ENCODE data around the gene LGI4.
A peak's percentile ranks its signal among the peaks of the same experiment; 100 is the strongest.
"Not testable (repeated sequence)": the region's sequence is repeated elsewhere in the genome, so short reads cannot be mapped to it uniquely, and the experiment has no call there.

The LGI4 gene

DNA sequence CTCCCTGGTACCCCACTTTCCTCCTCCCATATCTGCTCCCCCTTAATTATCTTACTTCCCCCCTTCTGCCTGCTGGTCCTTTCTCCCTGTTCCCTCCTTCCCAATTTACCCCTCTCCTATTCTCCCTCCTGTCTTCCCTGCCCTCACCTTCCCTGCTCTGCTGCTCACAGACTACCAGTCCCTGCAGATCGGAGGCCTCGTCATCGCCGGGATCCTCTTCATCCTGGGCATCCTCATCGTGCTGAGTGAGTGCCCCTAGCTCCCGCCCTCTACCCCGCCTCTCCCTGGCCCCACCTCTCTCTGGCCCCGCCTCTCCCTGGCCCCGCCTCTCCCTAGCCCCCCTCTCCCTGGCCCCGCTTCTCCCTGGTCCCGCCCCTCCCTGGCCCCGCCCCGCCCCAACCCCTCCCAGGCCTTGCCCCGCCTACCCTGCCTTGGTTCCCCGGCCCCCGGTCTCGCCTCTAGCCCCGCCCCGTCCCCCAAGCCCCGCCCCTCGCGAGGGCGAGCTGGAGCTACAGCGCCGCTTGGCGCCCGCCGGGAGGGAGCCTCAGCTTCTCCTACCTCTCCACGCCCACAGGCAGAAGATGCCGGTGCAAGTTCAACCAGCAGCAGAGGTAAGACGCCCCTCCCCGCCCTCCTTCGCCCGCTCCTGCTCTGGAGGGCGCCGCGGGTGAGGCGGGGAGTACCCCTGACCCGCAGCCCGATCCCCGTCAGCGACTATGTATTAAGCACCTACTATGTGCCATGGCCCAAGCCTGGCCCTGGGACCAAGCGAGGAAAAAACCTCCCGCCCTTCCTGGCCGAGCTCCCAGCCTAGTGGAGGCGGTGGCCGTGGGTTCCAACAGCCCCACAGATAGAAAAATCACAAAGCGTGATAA lies 6.3 kb upstream of the LGI4 start:
- Mint-ChIP-seq H3K36me3 (no peaks in the 10 kb centered on the region), H3K9me3 (ENCODE audit: low read depth) (no peaks in the 10 kb centered on the region), H3K27ac (peak overlapping the region; percentile 64), H3K4me3 (peak overlapping the region; percentile 81), H3K4me1 (ENCODE audit: low read depth) (peaks cover 30% of the 10 kb centered on the region), H3K27me3 (no peaks in the 10 kb centered on the region)

DNA sequence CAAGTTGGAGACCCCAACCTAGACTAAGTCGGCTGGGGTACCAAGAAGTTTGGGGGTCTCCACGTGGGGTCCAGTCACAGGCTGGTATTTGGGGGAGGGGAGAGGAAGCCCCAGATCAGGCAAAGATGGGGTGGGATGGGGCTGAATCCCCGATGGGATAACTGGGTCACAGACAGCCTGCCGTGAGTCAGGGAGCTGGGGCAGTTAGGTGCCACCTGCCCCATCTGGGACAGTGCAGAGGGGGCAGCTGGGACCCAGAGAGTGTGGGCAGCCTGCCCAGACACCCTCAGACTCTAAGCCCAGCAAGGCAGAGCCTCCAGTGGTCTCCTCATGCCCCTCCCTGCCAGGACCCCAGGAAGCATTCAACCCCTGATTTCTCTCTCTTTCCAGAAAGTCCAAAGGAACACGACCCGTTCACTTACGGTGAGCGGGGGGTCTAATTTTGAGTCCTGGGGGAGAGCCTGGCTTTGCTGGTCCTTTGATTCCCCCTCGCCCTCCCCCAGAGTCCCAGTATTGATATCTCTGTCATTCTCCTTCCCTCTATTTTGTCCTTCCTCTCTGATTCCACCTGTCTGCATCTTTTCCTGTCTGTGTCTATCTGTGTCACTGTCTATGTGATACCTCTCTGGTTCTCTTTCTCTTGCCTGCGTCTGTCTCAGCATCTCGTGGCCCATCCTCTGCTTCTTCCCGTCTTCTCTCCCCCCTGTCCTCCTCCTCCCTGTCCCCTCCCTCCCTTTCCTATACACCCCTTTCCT lies 5.5 kb upstream of the LGI4 start:
- Mint-ChIP-seq H3K36me3 (no peaks in the 10 kb centered on the region), H3K27ac (no peak overlapping the region), H3K9me3 (ENCODE audit: low read depth) (no peaks in the 10 kb centered on the region), H3K4me3 (peak overlapping the region; percentile 77), H3K4me1 (ENCODE audit: low read depth) (peaks cover 33% of the 10 kb centered on the region), H3K27me3 (no peaks in the 10 kb centered on the region)

DNA sequence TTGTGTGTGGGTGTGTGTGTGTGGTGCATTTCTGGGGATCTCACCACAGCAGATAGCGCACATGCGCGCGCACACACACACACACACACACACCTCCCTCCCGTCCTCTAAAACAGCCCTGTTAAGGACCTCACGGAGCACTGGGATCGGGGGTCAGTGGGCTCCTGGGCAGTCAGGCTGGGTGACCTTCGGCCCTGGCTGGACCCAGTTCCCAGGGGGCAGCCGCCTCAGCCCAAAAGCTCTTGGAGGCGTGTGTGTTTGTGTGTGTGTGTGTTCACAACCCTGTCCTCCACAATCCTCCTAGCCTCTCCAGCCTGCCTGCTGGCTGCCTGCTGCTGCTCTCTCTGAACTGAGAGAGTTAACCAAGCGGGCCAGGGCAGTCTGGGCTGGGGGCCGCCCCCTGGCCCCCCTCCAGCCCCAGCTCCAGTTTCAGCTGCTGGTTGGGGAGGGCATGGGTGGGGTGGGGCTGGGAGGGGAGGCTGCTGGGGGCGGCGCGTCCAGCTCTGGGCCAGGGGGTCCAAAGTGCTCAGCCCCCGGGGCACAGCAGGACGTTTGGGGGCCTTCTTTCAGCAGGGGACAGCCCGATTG lies 3.5 kb upstream of the LGI4 start, which contains the start of gene FXYD1:
Gene FXYD1, plus strand, starts transcription at position 520 of the 588 bp plus-strand sequence. CDS start 1,256 bp downstream, outside the sequence.
- no peaks in the 10 kb centered on the region for H3K36me3 Mint-ChIP-seq
- H3K27ac Mint-ChIP-seq: no peak within 1 kb of the TSS
- no peak within 1 kb of the TSS for H3K4me3 Mint-ChIP-seq

DNA sequence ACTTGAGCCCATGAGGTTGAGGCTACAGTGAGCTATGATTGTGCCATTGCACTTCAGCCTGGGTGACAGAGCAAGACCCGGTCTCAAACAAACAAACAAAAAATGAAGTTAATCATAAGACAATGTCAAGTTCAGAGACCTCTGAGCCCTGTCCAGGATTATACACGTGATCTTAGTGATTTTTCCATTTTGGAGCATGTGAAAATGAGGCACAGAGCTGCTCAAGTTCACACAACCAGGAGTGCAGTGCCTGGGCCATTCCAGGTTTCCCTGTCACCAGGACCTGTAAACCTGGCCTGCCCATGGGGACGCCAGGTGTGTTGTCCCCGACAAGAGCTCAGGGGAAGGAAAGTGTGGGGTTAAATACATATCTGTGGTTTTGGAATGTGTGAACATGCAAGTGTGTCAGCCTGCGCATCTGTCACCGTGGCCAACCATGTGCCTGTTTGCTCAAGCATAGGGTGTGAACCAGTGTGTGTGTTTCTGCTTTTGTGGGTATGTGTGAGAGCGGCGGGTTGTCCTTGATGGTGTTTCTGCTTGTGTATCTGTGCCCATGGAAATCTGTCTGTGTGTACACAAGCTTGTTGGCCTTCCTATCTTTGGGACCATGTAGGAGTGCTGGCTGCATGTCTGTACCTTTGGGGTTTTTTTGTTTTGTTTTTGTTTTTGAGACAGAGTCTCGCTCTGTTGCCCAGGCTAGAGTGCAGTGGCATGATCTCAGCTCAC lies 2.3 kb upstream of the LGI4 start:
- Mint-ChIP-seq H3K36me3 (no peaks in the 10 kb centered on the region), H3K27me3 (no peaks in the 10 kb centered on the region), H3K4me1 (ENCODE audit: low read depth) (peaks cover 20% of the 10 kb centered on the region), H3K9me3 (ENCODE audit: low read depth) (peaks cover 9% of the 10 kb centered on the region), H3K27ac (no peak overlapping the region), H3K4me3 (no peak overlapping the region)

More for the DNA sequence above, 3.5 kb upstream of the LGI4 start, which contains the start of gene FXYD1:
- peaks cover 22% of the 10 kb centered on the region for H3K4me1 Mint-ChIP-seq (ENCODE audit: low read depth)
- H3K9me3 Mint-ChIP-seq (ENCODE audit: low read depth): no peaks in the 10 kb centered on the region
- no peaks in the 10 kb centered on the region for H3K27me3 Mint-ChIP-seq

DNA sequence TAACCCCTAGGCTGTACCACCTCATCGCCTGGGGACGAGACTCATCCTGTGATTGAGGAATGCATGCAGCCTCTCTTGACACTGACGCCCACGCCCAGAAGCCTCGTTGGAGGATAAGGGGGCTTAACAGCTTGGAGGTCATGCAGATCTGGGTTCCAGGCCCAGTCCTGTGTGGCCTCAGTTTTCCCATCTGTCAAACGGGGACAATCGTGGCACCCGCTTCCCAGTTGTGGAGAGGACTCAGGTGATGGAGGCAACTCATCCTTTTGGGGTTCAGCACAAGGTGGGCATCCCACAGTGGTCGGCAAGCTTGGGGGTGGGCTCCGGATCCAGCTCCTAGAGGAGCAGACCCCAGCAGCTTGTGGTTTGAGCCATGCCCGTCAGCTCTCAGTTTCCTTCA lies 1.4 kb upstream of the LGI4 start:
- H3K36me3 Mint-ChIP-seq: no peaks in the 10 kb centered on the region
- no peak overlapping the region for H3K27ac Mint-ChIP-seq
- H3K9me3 Mint-ChIP-seq (ENCODE audit: low read depth): peaks cover 9% of the 10 kb centered on the region
- H3K4me3 Mint-ChIP-seq: no peak overlapping the region
- no peaks in the 10 kb centered on the region for H3K27me3 Mint-ChIP-seq
- peaks cover 11% of the 10 kb centered on the region for H3K4me1 Mint-ChIP-seq (ENCODE audit: low read depth)

DNA sequence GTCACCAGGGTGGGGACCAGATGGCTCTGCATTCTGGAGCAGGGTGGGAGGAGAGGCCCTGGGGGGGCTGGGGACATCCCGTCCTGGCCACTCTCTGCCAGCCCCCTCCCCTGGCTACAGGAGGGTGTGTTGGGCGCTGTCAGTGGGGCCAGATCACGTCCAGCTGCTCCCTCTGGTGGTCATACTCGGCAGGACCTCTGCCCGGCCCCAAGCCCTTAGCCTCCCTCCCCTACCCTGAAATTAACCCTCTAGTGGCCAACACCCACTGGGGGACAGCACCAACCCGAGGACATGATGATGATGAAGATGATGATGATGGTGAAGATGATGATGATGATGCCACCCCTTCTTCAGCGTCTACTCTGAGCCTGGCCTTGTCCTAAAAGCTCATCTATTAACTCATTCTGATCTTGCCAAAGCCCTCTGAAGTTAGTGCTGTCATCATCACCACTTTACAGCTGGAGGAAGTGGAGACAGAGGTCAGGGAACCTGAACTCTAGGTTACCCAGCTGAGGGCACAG lies 590 bp upstream of the LGI4 start:
- Mint-ChIP-seq H3K4me1 (ENCODE audit: low read depth) (peaks cover 5% of the 10 kb centered on the region), H3K9me3 (ENCODE audit: low read depth) (peaks cover 9% of the 10 kb centered on the region), H3K27me3 (no peaks in the 10 kb centered on the region), H3K36me3 (no peaks in the 10 kb centered on the region), H3K4me3 (no peak overlapping the region), H3K27ac (peak overlapping the region; percentile 11)

DNA sequence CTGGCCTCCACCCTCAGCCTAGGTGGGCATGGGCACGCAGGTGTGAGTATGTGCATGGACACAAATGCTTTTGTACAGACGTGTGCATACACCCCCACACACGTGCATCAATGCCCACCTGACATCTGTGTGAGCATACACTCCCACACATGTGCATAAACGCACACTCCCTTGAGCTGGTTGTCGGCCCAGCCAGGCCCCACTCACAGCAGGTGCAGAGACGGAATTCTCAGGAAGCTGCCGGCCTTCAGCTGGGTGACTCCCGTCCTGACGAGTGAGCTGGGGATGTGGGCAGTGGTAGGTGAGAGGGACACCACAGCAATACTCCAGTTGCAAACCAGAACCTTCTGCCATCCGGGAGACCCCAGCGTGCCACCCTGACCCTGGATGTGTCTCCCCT lies 1.0 kb downstream of the LGI4 start:
- H3K27me3 Mint-ChIP-seq: no peaks in the 10 kb centered on the region
- peaks cover 9% of the 10 kb centered on the region for H3K9me3 Mint-ChIP-seq (ENCODE audit: low read depth)
- H3K4me1 Mint-ChIP-seq (ENCODE audit: low read depth): peaks cover 5% of the 10 kb centered on the region
- no peaks in the 10 kb centered on the region for H3K36me3 Mint-ChIP-seq
- H3K4me3 Mint-ChIP-seq: no peak overlapping the region
- H3K27ac Mint-ChIP-seq: no peak overlapping the region

DNA sequence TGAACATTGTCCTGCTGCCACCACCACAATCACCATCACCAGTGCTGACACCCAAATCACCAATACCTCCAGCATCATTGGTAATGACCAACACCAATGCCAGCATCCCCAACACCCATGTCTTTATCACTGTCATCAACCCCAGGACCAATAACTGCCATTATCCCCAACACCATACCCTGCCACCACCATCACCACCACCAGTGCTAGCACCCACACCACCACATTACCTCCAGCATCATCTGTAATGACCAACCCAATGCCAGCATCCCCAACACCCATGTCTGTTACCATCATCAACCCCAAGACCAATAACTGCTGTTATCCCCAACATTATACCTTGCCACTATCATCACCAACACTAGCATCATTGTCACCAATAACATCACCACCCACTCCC lies 2.6 kb downstream of the LGI4 start:
- H3K36me3 Mint-ChIP-seq: no peaks in the 10 kb centered on the region
- H3K9me3 Mint-ChIP-seq (ENCODE audit: low read depth): peaks cover 9% of the 10 kb centered on the region
- no peaks in the 10 kb centered on the region for H3K27me3 Mint-ChIP-seq
- H3K4me3 Mint-ChIP-seq: no peak overlapping the region
- no peak overlapping the region for H3K27ac Mint-ChIP-seq
- H3K4me1 Mint-ChIP-seq (ENCODE audit: low read depth): peaks cover 5% of the 10 kb centered on the region

DNA sequence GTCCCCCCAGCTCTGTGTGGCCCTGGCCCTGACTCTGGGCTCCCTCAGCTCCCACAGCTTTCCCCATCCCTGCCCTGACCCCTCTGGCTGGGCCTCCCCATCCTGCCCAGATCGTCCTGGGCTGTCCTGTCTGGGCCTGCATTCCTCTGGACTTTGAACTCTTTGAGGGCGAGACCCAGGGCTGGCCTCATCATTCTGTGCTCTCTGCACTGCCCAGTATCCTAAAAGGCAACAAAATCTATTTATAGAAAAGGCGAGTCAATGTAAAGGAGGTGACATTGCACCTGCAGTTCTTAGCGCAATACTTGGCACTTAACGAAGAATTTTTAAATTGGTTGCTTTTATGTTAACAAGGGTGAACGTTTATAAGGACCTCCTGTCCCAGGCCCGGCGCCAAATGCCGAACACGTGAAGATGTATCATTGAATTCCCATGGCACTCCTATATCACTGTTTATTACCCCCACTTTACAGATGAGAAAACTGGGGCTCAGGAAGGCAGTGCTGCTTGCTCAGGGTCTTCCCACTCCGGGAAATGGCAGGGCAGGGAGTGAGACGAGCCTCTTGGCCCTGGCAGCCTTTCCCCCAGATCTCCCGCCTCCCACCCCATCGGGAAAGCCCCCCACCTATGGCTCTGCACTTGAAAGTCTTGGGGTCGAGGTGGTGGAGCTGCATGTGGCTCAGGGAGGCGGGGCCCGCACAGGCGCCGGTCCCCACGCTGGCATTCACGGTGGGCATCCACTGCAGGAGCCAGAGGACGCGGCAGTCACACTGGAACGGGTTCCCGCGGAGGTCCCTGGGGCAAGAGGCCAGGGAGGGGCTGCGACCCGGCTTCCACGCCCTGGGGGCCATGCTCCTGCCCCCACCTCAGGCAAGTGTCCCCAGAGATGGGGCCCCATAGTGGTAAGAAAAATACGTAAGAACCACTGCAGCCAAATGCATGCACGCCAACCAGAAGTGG lies 3.8 kb downstream of the LGI4 start:
- H3K4me3 Mint-ChIP-seq: no peak overlapping the region
- H3K27me3 Mint-ChIP-seq: no peaks in the 10 kb centered on the region
- H3K9me3 Mint-ChIP-seq (ENCODE audit: low read depth): peaks cover 9% of the 10 kb centered on the region
- no peaks in the 10 kb centered on the region for H3K36me3 Mint-ChIP-seq
- peaks cover 5% of the 10 kb centered on the region for H3K4me1 Mint-ChIP-seq (ENCODE audit: low read depth)
- H3K27ac Mint-ChIP-seq: peak overlapping the region; percentile 22

DNA sequence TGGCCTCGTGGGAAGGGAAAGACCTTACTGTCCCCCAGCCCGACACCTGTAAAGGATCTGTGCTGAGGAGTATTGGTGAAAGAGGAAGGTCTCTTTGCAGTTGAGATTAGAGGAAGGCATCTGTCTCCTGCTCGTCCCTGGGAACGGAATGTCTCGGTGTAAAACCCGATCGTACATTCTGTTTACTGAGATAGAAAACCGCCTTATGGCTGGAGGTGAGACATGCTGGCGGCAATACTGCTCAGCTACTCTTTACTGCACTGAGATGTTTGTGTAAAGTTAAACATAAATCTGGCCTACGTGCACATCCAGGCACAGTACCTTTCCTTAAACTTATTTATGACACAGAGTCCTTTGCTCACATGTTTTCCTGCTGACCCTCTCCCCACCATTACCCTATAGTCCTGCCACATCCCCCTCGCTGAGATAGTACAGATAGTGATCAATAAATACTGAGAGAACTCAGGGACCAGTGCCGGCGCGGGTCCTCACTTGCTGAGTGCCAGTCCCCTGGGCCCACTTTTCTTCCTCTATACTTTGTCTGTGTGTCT lies 5.1 kb downstream of the LGI4 start:
- H3K4me3 Mint-ChIP-seq; H3K4me1 Mint-ChIP-seq (ENCODE audit: low read depth); H3K36me3 Mint-ChIP-seq; H3K9me3 Mint-ChIP-seq (ENCODE audit: low read depth); H3K27me3 Mint-ChIP-seq; H3K27ac Mint-ChIP-seq: not testable (repeated sequence)

DNA sequence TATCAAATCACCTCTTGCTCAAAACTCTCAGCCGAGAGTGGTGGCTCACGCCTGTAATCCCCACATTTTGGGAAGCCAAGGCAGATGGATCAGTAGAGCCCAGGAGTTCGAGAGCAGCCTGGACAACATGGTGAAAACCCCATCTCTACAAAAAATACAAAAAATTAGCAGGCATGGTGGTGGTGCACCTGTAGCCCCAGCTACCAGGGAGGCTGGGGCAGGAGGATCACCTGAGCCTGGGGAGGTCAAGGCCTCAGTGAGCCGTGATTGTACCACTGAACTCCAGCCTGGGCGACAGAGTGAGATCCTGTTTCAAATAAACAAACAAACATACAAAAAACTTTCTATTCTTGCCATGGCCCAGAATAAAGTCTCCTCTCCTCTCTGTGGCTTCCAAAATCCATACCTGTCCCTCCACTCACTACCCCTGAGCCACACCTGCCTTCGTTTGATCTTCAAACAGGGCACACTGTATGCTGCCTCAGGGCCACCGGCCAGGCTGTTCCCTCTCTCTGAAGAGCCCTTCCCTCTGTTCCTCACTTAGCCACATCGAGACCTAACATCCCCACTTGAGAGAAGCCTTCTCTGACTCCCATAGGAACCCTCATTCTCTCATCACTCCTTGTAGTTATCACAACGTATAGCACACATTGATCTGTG lies 6.3 kb downstream of the LGI4 start:
- H3K27ac Mint-ChIP-seq: no peak overlapping the region
- H3K4me1 Mint-ChIP-seq (ENCODE audit: low read depth): peaks cover 11% of the 10 kb centered on the region
- no peak overlapping the region for H3K4me3 Mint-ChIP-seq
- H3K36me3 Mint-ChIP-seq: no peaks in the 10 kb centered on the region
- H3K9me3 Mint-ChIP-seq (ENCODE audit: low read depth): peaks cover 9% of the 10 kb centered on the region
- H3K27me3 Mint-ChIP-seq: no peaks in the 10 kb centered on the region

DNA sequence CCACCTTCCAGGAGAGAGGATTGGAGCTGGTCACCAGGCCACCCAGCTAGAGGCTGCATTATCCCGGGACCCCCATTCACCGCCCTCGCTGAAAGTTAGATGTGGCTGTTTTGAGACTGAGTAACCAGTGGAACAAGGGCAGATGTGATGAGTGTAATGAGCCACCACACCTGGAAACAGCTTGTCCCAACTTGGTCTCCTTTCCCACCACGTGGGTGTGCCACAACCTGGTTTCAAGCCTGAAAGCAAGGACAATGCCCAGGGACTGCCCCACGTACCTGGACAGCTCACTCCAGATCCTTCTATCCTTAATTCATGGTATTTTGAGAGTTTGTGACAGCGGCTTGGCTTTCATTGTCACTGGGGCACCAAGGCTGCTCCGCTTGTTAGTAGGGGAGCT lies 7.0 kb downstream of the LGI4 start:
- Mint-ChIP-seq H3K27me3 (no peaks in the 10 kb centered on the region), H3K4me3 (no peak overlapping the region), H3K27ac (no peak overlapping the region), H3K36me3 (no peaks in the 10 kb centered on the region), H3K9me3 (ENCODE audit: low read depth) (peaks cover 6% of the 10 kb centered on the region), H3K4me1 (ENCODE audit: low read depth) (peaks cover 11% of the 10 kb centered on the region)

DNA sequence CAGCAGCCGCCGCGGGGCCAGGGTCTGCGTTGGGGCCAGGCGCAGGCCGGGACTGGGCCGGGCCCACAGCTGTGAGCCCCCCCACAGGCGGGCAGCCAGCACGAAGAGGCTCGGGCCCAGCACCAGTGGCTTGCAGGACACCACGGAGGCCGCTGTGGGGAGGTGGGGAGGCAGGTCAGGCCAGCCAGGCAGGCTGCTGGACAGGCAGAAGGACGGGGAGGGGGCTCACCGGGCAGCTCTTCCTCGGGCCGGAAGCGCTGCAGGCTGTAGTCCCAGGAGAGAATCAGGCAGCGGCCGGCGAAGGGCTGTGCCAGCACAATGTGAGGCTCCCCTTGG lies 8.3 kb downstream of the LGI4 start:
- H3K27ac Mint-ChIP-seq: no peak overlapping the region
- no peaks in the 10 kb centered on the region for H3K9me3 Mint-ChIP-seq (ENCODE audit: low read depth)
- H3K36me3 Mint-ChIP-seq: no peaks in the 10 kb centered on the region
- no peaks in the 10 kb centered on the region for H3K27me3 Mint-ChIP-seq
- H3K4me3 Mint-ChIP-seq: no peak overlapping the region
- peaks cover 11% of the 10 kb centered on the region for H3K4me1 Mint-ChIP-seq (ENCODE audit: low read depth)
